Keratinocyte (primary cell): ENCODE measurements around the gene WASHC1.
"Not testable (repeated sequence)": the region's sequence is repeated elsewhere in the genome, so short reads cannot be mapped to it uniquely, and the experiment has no call there.

Experiments used
- EZH2 ChIP-seq: IDR thresholded peaks from one replicate; pipeline ENCODE4 v1.6.1; 2012; ENCODE audit warnings: inconsistent platforms, mild to moderate bottlenecking, low read length, moderate library complexity
- TF ChIP-seq, protein P1 (sequence below), 3 experiments: IDR thresholded peaks in 1 of 3; conservative IDR thresholded peaks in 1 of 3; optimal IDR thresholded peaks in 1 of 3; 2 replicates in 2 of 3; 3 replicates in 1 of 3; pipeline versions ENCODE3 to v1.5.1; 2011; ENCODE audit warnings: low read length in 3 of 3, mild to moderate bottlenecking in 3 of 3, moderate library complexity in 2 of 3, control low read depth in 1 of 3, inconsistent platforms in 1 of 3; ENCODE audit not compliant: insufficient read depth in 2 of 3; ENCODE audit errors: extremely low read depth in 1 of 3

DNA sequence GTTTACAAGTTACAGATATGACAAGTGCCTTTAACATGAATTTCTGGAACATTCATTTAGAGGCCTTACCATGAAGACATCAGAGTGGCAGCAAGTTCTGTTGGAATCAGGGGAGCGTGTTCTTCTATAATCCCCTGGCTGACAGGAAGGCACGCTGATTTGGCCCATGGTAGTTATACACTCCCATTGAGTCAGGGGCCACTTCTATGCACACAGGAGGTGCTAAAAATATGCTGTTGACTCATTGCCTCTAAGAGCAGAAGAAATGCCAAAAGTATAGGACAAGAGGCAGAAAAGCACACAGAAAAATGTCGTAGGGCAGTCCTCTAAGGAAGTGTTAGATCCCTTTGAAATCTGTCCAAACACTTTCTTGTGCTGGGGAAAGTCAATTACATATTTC, 49.1 kb upstream of the WASHC1 start:
- TF ChIP-seq, protein P1, sequence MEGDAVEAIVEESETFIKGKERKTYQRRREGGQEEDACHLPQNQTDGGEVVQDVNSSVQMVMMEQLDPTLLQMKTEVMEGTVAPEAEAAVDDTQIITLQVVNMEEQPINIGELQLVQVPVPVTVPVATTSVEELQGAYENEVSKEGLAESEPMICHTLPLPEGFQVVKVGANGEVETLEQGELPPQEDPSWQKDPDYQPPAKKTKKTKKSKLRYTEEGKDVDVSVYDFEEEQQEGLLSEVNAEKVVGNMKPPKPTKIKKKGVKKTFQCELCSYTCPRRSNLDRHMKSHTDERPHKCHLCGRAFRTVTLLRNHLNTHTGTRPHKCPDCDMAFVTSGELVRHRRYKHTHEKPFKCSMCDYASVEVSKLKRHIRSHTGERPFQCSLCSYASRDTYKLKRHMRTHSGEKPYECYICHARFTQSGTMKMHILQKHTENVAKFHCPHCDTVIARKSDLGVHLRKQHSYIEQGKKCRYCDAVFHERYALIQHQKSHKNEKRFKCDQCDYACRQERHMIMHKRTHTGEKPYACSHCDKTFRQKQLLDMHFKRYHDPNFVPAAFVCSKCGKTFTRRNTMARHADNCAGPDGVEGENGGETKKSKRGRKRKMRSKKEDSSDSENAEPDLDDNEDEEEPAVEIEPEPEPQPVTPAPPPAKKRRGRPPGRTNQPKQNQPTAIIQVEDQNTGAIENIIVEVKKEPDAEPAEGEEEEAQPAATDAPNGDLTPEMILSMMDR (optimal IDR thresholded peaks at IDR 0.05 in 1 of 3, IDR thresholded peaks at IDR 0.05 in 1 of 3, conservative IDR thresholded peaks at IDR 0.05 in 1 of 3; ENCODE audit: extremely low read depth in 1 of 3, insufficient read depth in 2 of 3, low read length in 3 of 3), result not testable (repeated sequence)
- TF ChIP-seq EZH2, result not testable (repeated sequence)
